Measurements from ENCODE around the gene MORN4.
"Not testable (repeated sequence)": the region's sequence is repeated elsewhere in the genome, so short reads cannot be mapped to it uniquely, and the experiment has no call there.

The MORN4 gene

GRCh38 chr10:97640174-97640867 lies 7.0 kb upstream of the MORN4 start, which contains the start of gene PI4K2A:
PI4K2A (plus strand) TSS chr10:97640671; CDS start chr10:97640743, 72 bp downstream.
- Histone ChIP-seq H3K27me3 (ENCODE audit: control insufficient read depth in 1 of 2, insufficient read depth in 2 of 2, low read length in 2 of 2) (no peaks in the 10 kb centered on the region), H3K9me3 (ENCODE audit: low read length) (no peaks in the 10 kb centered on the region), H3K4me3 (ENCODE audit: low read depth in 1 of 2, low read length in 2 of 2) (peak within 1 kb of the TSS; percentile 69 to 92), H3K27ac (ENCODE audit: low read depth, low read length) (peak within 1 kb of the TSS; percentile 91), H3K9ac (ENCODE audit: low read length) (peak within 1 kb of the TSS; percentile 44), H3K4me1 (ENCODE audit: insufficient read depth, low read length) (peaks cover 11% of the 10 kb centered on the region), H3K36me3 (ENCODE audit: insufficient read depth, low read length) (peaks cover 6% of the 10 kb centered on the region)

DNA sequence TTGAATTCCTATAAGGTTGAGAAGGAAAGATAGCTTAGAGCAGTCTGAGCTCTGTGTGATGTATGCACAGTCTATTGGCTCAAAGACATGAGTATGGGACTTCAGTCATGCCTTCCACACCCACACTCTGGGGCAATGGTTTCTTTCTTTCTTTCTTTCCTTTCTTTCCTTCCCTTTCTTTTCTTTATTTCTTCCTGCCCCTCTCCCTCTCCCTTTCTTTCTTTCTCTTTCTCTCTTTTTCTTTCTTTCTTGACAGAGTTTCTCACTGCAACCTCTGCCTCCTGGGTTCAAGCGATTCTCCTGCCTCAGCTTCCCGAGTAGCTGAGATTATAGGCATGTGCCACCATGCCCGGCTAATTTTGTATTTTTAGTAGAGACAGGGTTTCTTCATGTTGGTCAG lies 5.8 kb upstream of the MORN4 start:
- not testable (repeated sequence) for H3K4me3 ChIP-seq (ENCODE audit: low read depth in 1 of 2, low read length in 2 of 2); H3K9ac ChIP-seq (ENCODE audit: low read length); H3K27me3 ChIP-seq (ENCODE audit: control insufficient read depth in 1 of 2, insufficient read depth in 2 of 2, low read length in 2 of 2); H3K36me3 ChIP-seq (ENCODE audit: insufficient read depth, low read length); H3K9me3 ChIP-seq (ENCODE audit: low read length); H3K27ac ChIP-seq (ENCODE audit: low read depth, low read length)
- H3K4me1 ChIP-seq (ENCODE audit: insufficient read depth, low read length), result peaks cover 11% of the 10 kb centered on the region

GRCh38 chr10:97635577-97635976 lies 2.3 kb upstream of the MORN4 start:
- no peak overlapping the region for H3K9ac ChIP-seq (ENCODE audit: low read length)
- no peak overlapping the region for H3K27ac ChIP-seq (ENCODE audit: low read depth, low read length)
- peaks cover 5% of the 10 kb centered on the region for H3K4me1 ChIP-seq (ENCODE audit: insufficient read depth, low read length)

GRCh38 chr10:97633921-97634320 lies 621 bp upstream of the MORN4 start:
- peak overlapping the region; percentile 4 for H3K27ac ChIP-seq (ENCODE audit: low read depth, low read length)
- H3K4me1 ChIP-seq (ENCODE audit: insufficient read depth, low read length), result peaks cover 5% of the 10 kb centered on the region
- peak overlapping the region in 1 of 2 donors; percentile 94 for H3K4me3 ChIP-seq (ENCODE audit: low read depth in 1 of 2, low read length in 2 of 2)
- no peaks in the 10 kb centered on the region for H3K27me3 ChIP-seq (ENCODE audit: control insufficient read depth in 1 of 2, insufficient read depth in 2 of 2, low read length in 2 of 2)
- H3K9ac ChIP-seq (ENCODE audit: low read length), result peak overlapping the region; percentile 71
- no peaks in the 10 kb centered on the region for H3K36me3 ChIP-seq (ENCODE audit: insufficient read depth, low read length)
- H3K9me3 ChIP-seq (ENCODE audit: low read length), result no peaks in the 10 kb centered on the region

More at GRCh38 chr10:97635577-97635976, 2.3 kb upstream of the MORN4 start:
- Histone ChIP-seq H3K9me3 (ENCODE audit: low read length) (no peaks in the 10 kb centered on the region), H3K36me3 (ENCODE audit: insufficient read depth, low read length) (no peaks in the 10 kb centered on the region), H3K4me3 (ENCODE audit: low read depth in 1 of 2, low read length in 2 of 2) (no peak overlapping the region), H3K27me3 (ENCODE audit: control insufficient read depth in 1 of 2, insufficient read depth in 2 of 2, low read length in 2 of 2) (no peaks in the 10 kb centered on the region)

DNA sequence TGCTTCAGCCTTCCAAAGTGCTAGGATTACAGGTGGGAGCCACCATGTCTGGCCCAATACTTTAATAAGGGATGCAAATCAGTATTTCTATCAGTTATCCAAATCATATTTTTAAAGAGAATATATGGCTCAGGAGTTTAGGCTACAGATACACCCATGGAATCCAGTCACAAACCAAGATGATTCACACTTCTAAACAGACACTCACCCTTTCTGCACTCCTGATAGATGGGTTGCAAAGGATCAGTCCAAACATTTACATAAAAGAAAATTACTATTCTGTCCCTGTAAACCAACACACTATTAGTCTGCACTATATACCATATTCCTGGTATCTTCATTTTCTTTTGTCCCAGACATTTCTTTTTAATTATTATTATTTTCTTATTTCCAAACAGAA lies 2.2 kb downstream of the MORN4 start:
- no peaks in the 10 kb centered on the region for H3K9me3 ChIP-seq (ENCODE audit: low read length)
- no peak overlapping the region for H3K27ac ChIP-seq (ENCODE audit: low read depth, low read length)
- no peak overlapping the region for H3K4me3 ChIP-seq (ENCODE audit: low read depth in 1 of 2, low read length in 2 of 2)
- no peaks in the 10 kb centered on the region for H3K27me3 ChIP-seq (ENCODE audit: control insufficient read depth in 1 of 2, insufficient read depth in 2 of 2, low read length in 2 of 2)
- H3K36me3 ChIP-seq (ENCODE audit: insufficient read depth, low read length), result no peaks in the 10 kb centered on the region
- H3K4me1 ChIP-seq (ENCODE audit: insufficient read depth, low read length), result peaks cover 5% of the 10 kb centered on the region
- no peak overlapping the region for H3K9ac ChIP-seq (ENCODE audit: low read length)

DNA sequence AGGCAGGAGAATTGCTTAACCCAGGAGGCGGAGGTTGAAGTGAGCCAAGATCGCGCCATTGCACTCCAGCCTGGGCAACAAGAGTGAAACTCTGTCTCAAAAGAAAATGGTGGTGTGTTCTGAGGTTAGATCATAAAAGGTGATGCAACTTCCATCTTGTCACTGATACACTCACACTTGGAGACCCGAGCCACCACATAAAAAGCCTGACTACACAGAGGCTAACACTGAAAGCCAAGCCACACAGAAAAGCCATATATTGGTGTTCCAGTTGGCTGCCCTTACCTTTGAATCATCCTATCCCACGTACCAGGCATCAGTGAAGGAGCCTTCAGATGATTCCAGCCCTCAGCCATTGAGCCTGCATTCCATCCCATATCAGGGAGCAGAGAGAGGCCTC lies 4.0 kb downstream of the MORN4 start:
- Histone ChIP-seq H3K9ac (ENCODE audit: low read length) (no peak overlapping the region), H3K27ac (ENCODE audit: low read depth, low read length) (no peak overlapping the region), H3K27me3 (ENCODE audit: control insufficient read depth in 1 of 2, insufficient read depth in 2 of 2, low read length in 2 of 2) (no peaks in the 10 kb centered on the region), H3K36me3 (ENCODE audit: insufficient read depth, low read length) (no peaks in the 10 kb centered on the region), H3K4me3 (ENCODE audit: low read depth in 1 of 2, low read length in 2 of 2) (no peak overlapping the region), H3K9me3 (ENCODE audit: low read length) (no peaks in the 10 kb centered on the region), H3K4me1 (ENCODE audit: insufficient read depth, low read length) (peaks cover 5% of the 10 kb centered on the region)

- no peaks in the 10 kb centered on the region for H3K36me3 ChIP-seq (ENCODE audit: insufficient read depth, low read length)
- no peaks in the 10 kb centered on the region for H3K9me3 ChIP-seq (ENCODE audit: low read length)
- no peak overlapping the region for H3K4me3 ChIP-seq (ENCODE audit: low read depth in 1 of 2, low read length in 2 of 2)
- H3K27me3 ChIP-seq (ENCODE audit: control insufficient read depth in 1 of 2, insufficient read depth in 2 of 2, low read length in 2 of 2), result no peaks in the 10 kb centered on the region
- no peak overlapping the region for H3K9ac ChIP-seq (ENCODE audit: low read length)
- peaks cover 5% of the 10 kb centered on the region for H3K4me1 ChIP-seq (ENCODE audit: insufficient read depth, low read length)
- no peak overlapping the region for H3K27ac ChIP-seq (ENCODE audit: low read depth, low read length)
Measured at GRCh38 chr10:97628228-97628627, 5.1 kb downstream of the MORN4 start.

DNA sequence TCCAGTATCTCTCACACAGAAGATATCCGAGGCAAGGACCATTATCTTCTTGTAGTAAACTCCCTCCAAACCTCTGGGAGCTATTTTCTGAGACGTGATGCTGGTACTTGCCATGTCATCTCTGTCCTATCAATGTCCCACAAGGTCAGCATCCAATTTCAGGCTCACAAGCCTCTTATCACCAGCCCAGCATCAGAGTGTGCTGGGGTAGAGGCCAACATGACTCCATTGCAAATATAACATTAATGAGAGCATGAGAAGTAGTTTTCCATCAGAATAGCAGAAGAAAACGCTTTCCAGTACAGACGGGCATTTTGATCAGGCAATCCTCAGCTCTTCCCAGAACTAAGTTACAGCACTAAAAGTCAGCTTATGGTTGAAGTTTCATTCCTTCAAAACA lies 5.6 kb downstream of the MORN4 start:
- Histone ChIP-seq H3K4me1 (ENCODE audit: insufficient read depth, low read length) (peaks cover 5% of the 10 kb centered on the region), H3K27me3 (ENCODE audit: control insufficient read depth in 1 of 2, insufficient read depth in 2 of 2, low read length in 2 of 2) (no peaks in the 10 kb centered on the region), H3K36me3 (ENCODE audit: insufficient read depth, low read length) (no peaks in the 10 kb centered on the region), H3K4me3 (ENCODE audit: low read depth in 1 of 2, low read length in 2 of 2) (no peak overlapping the region), H3K9ac (ENCODE audit: low read length) (no peak overlapping the region), H3K27ac (ENCODE audit: low read depth, low read length) (no peak overlapping the region), H3K9me3 (ENCODE audit: low read length) (no peaks in the 10 kb centered on the region)

DNA sequence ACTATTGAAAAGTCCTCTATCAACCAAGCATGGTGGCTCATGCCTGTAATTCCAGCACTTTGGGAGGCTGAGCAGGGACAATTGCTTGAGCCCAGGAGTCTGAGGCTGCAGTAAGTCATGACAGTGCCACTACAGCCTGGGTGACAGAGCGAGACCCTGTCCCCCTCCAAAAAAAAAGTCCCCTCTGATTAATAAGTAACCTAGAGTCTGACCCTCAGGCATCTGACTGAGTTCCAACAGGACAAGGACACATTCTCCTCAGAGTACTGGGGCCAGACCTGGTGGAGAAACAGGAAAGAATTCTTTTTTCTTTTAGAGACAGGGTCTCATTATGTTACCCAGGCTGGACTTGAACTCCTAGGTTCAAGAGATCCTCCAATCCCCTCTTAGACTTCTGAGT lies 10.0 kb downstream of the MORN4 start:
- Histone ChIP-seq H3K9ac (ENCODE audit: low read length) (no peak overlapping the region), H3K4me3 (ENCODE audit: low read depth in 1 of 2, low read length in 2 of 2) (no peak overlapping the region), H3K27me3 (ENCODE audit: control insufficient read depth in 1 of 2, insufficient read depth in 2 of 2, low read length in 2 of 2) (no peaks in the 10 kb centered on the region), H3K36me3 (ENCODE audit: insufficient read depth, low read length) (no peaks in the 10 kb centered on the region), H3K9me3 (ENCODE audit: low read length) (no peaks in the 10 kb centered on the region), H3K4me1 (ENCODE audit: insufficient read depth, low read length) (no peaks in the 10 kb centered on the region), H3K27ac (ENCODE audit: low read depth, low read length) (no peak overlapping the region)

DNA sequence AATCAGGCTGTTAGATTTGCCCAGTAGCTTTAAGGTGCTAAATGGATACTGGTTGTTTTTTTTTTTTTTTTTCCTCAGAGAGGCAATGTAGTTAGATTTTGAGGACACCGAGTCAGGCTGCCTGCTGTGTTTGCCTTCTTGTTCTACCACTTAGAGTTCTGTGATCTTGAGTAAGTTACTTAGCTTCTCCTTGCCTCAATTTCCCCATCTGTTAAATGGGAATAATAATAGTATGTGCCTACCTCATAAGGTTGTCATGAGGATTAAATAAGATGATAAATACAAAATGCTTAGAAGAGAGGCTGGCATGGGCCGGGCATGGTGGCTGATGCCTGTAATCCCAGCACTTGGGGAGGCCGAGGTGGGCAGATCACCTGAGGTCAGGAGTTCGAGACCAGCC lies 14.6 kb downstream of the MORN4 start:
- no peaks in the 10 kb centered on the region for H3K9me3 ChIP-seq (ENCODE audit: low read length)
- peaks cover 7% of the 10 kb centered on the region for H3K36me3 ChIP-seq (ENCODE audit: insufficient read depth, low read length)
- no peak overlapping the region for H3K27ac ChIP-seq (ENCODE audit: low read depth, low read length)
- no peak overlapping the region for H3K4me3 ChIP-seq (ENCODE audit: low read depth in 1 of 2, low read length in 2 of 2)
- no peak overlapping the region for H3K9ac ChIP-seq (ENCODE audit: low read length)
- H3K27me3 ChIP-seq (ENCODE audit: control insufficient read depth in 1 of 2, insufficient read depth in 2 of 2, low read length in 2 of 2), result no peaks in the 10 kb centered on the region
- H3K4me1 ChIP-seq (ENCODE audit: insufficient read depth, low read length), result no peaks in the 10 kb centered on the region

DNA sequence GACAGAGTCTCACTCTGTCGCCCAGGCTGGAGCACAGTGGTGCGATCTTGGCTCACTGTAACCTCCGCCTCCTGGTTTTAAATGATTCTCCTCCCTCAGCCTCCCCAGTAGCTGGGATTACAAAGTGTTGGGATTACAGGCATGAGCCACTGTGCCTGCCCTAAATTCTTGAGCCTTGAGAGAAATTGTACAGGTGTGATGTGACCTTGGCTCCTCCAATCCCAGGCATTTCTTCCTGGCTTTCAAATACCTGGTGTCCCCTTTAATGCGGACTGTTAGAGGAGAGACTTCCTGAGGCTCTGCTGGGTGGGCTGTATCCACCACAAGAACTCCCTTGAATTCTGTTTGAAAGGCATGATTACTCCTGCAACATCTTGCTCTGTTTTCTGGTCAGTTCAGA lies 15.0 kb downstream of the MORN4 start:
- Histone ChIP-seq H3K27ac (ENCODE audit: low read depth, low read length) (no peak overlapping the region), H3K9me3 (ENCODE audit: low read length) (no peaks in the 10 kb centered on the region), H3K36me3 (ENCODE audit: insufficient read depth, low read length) (peaks cover 7% of the 10 kb centered on the region), H3K4me3 (ENCODE audit: low read depth in 1 of 2, low read length in 2 of 2) (no peak overlapping the region), H3K9ac (ENCODE audit: low read length) (no peak overlapping the region), H3K4me1 (ENCODE audit: insufficient read depth, low read length) (no peaks in the 10 kb centered on the region), H3K27me3 (ENCODE audit: control insufficient read depth in 1 of 2, insufficient read depth in 2 of 2, low read length in 2 of 2) (no peaks in the 10 kb centered on the region)

GRCh38 chr10:97612386-97612785 lies 20.9 kb downstream of the MORN4 start:
- Histone ChIP-seq H3K36me3 (ENCODE audit: insufficient read depth, low read length) (peaks cover 7% of the 10 kb centered on the region), H3K9ac (ENCODE audit: low read length) (no peak overlapping the region), H3K27me3 (ENCODE audit: control insufficient read depth in 1 of 2, insufficient read depth in 2 of 2, low read length in 2 of 2) (no peaks in the 10 kb centered on the region), H3K27ac (ENCODE audit: low read depth, low read length) (no peak overlapping the region), H3K9me3 (ENCODE audit: low read length) (no peaks in the 10 kb centered on the region), H3K4me3 (ENCODE audit: low read depth in 1 of 2, low read length in 2 of 2) (no peak overlapping the region), H3K4me1 (ENCODE audit: insufficient read depth, low read length) (no peaks in the 10 kb centered on the region)
